Measurements from ENCODE around the gene IL18. TPM values are rescaled to one million over a fixed set of nuclear protein-coding genes. Genes with fewer than 3 reads are reported as not detected.
"Not testable (repeated sequence)": the region's sequence is repeated elsewhere in the genome, so short reads cannot be mapped to it uniquely, and the experiment has no call there.

IL18 gene
- total RNA-seq, 1 donor from 2014 or later = not detected

- no peak for DNase-seq (ENCODE audit: low read depth in 2 of 2)
Measured at GRCh38 chr11:112121981-112122615, 41.8 kb downstream of the IL18 start.

- DNase-seq (ENCODE audit: low read depth in 2 of 2) = no peak
Measured at GRCh38 chr11:112118176-112118575, 45.7 kb downstream of the IL18 start.

- no peak for DNase-seq (ENCODE audit: low read depth in 2 of 2)
Measured at GRCh38 chr11:112115386-112115785, 48.5 kb downstream of the IL18 start.

GRCh38 chr11:112114460-112114859 lies 49.4 kb downstream of the IL18 start:
- no peak for DNase-seq (ENCODE audit: low read depth in 2 of 2)

- DNase-seq (ENCODE audit: low read depth in 2 of 2) = peak; percentile 58 to 68
Measured at GRCh38 chr11:112113539-112114457, 50.1 kb downstream of the IL18 start.

- no peak for DNase-seq (ENCODE audit: low read depth in 2 of 2)
Measured at GRCh38 chr11:112106070-112106469, 57.8 kb downstream of the IL18 start.

- DNase-seq (ENCODE audit: low read depth in 2 of 2) = no peak
Measured at GRCh38 chr11:112103446-112103845, 60.4 kb downstream of the IL18 start.

- no peak for DNase-seq (ENCODE audit: low read depth in 2 of 2)
Measured at GRCh38 chr11:112100462-112100861, 63.4 kb downstream of the IL18 start.

GRCh38 chr11:112097734-112098528 lies 66.0 kb downstream of the IL18 start:
- no peak for DNase-seq (ENCODE audit: low read depth in 2 of 2)

- no peak for DNase-seq (ENCODE audit: low read depth in 2 of 2)
Measured at GRCh38 chr11:112096194-112096593, 67.7 kb downstream of the IL18 start.

- not testable (repeated sequence) for DNase-seq (ENCODE audit: low read depth in 2 of 2)
Measured at GRCh38 chr11:112095302-112095701, 68.6 kb downstream of the IL18 start.

Other genes with a start within 250 kb of the IL18 start
- gene C11orf52, start 245.2 kb downstream of the IL18 start, total RNA-seq = 0.13 and 0.39 TPM in 2 replicates
- gene DIXDC1, start 226.8 kb downstream of the IL18 start, total RNA-seq = 5.7 and 5.9 TPM in 2 replicates
- gene DLAT, start 138.7 kb downstream of the IL18 start, total RNA-seq = 22.8 and 30.0 TPM in 2 replicates
- 0.51 and 1.2 TPM in 2 replicates for gene PIH1D2, start 90.1 kb downstream of the IL18 start, total RNA-seq
- 12.6 and 13.9 TPM in 2 replicates for gene NKAPD1, start 89.8 kb downstream of the IL18 start, total RNA-seq
- gene TIMM8B, start 77.3 kb downstream of the IL18 start, total RNA-seq = 69.8 and 111 TPM in 2 replicates
- gene SDHD, start 77.2 kb downstream of the IL18 start, total RNA-seq = 179 and 235 TPM in 2 replicates
- not detected in 2 replicates for gene TEX12, start 3.3 kb upstream of the IL18 start, total RNA-seq
- gene BCO2, start 11.4 kb upstream of the IL18 start, total RNA-seq = 0.13 and 0.63 TPM in 2 replicates
- 21.0 and 24.8 TPM in 2 replicates for gene PTS, start 62.3 kb upstream of the IL18 start, total RNA-seq
- gene PLET1, start 96.8 kb upstream of the IL18 start, total RNA-seq = not detected in 2 replicates